Islet precursor cell (in vitro differentiated cells): ENCODE data around the gene XAGE3.
"Not testable (repeated sequence)": the region's sequence is repeated elsewhere in the genome, so short reads cannot be mapped to it uniquely, and the experiment has no call there.

Experiments
- DNase-seq: peaks from one replicate; pipeline ENCODE4 v3.0.0-alpha.2; 2018

XAGE3 gene

GRCh38 chrX:52867610-52868348, at the start of gene XAGE3:
Gene XAGE3 (minus strand): TSS chrX:52868083. CDS start chrX:52867133, 950 bp downstream.
- DNase-seq: no peak

GRCh38 chrX:52914704-52915103, 46.8 kb upstream of the XAGE3 start:
- not testable (repeated sequence) for DNase-seq

- DNase-seq: not testable (repeated sequence)
Measured at GRCh38 chrX:52913681-52914080, 45.8 kb upstream of the XAGE3 start.

- not testable (repeated sequence) for DNase-seq
Measured at GRCh38 chrX:52909313-52909969, 41.6 kb upstream of the XAGE3 start.

- not testable (repeated sequence) for DNase-seq
Measured at GRCh38 chrX:52907900-52908299, 40.0 kb upstream of the XAGE3 start.

GRCh38 chrX:52907137-52907536, 39.3 kb upstream of the XAGE3 start:
- DNase-seq: not testable (repeated sequence)

- not testable (repeated sequence) for DNase-seq
Measured at GRCh38 chrX:52906072-52906471, 38.2 kb upstream of the XAGE3 start.

GRCh38 chrX:52905531-52905930, 37.6 kb upstream of the XAGE3 start:
- DNase-seq: not testable (repeated sequence)

GRCh38 chrX:52896855-52897709, 29.2 kb upstream of the XAGE3 start, which contains the start of gene FAM156B:
Gene FAM156B (plus strand): TSS chrX:52897330. CDS start chrX:52907226, 9,896 bp downstream.
- not testable (repeated sequence) for DNase-seq

- DNase-seq: not testable (repeated sequence)
Measured at GRCh38 chrX:52896438-52896837, 28.6 kb upstream of the XAGE3 start.

- DNase-seq: not testable (repeated sequence)
Measured at GRCh38 chrX:52888090-52888489, 20.2 kb upstream of the XAGE3 start.

GRCh38 chrX:52887459-52887858, 19.6 kb upstream of the XAGE3 start:
- not testable (repeated sequence) for DNase-seq

- not testable (repeated sequence) for DNase-seq
Measured at GRCh38 chrX:52876386-52876785, 8.5 kb upstream of the XAGE3 start.

- not testable (repeated sequence) for DNase-seq
Measured at GRCh38 chrX:52875436-52875835, 7.6 kb upstream of the XAGE3 start.

GRCh38 chrX:52874661-52875060, 6.8 kb upstream of the XAGE3 start:
- DNase-seq: no peak

GRCh38 chrX:52873825-52874224, 5.9 kb upstream of the XAGE3 start:
- DNase-seq: not testable (repeated sequence)

- DNase-seq: no peak
Measured at GRCh38 chrX:52870046-52870445, 2.2 kb upstream of the XAGE3 start.

- DNase-seq: no peak
Measured at GRCh38 chrX:52865343-52865998, 2.4 kb downstream of the XAGE3 start.

- DNase-seq: not testable (repeated sequence)
Measured at GRCh38 chrX:52856991-52857525, 10.8 kb downstream of the XAGE3 start.

GRCh38 chrX:52852110-52852860, 15.6 kb downstream of the XAGE3 start:
- DNase-seq: no peak

- not testable (repeated sequence) for DNase-seq
Measured at GRCh38 chrX:52843619-52844018, 24.3 kb downstream of the XAGE3 start.
